GM19468 (cell line): Measurements from ENCODE around the gene ZFHX3.
A peak's percentile ranks its signal among the peaks of the same experiment; 100 is the strongest.

Source experiments
- ATAC-seq: cut with Tn5 transposase; IDR thresholded peaks from one replicate; pipeline ENCODE4 v1.9.1; 2021; ENCODE audit warnings: mild to moderate bottlenecking, moderate library complexity, moderate number of reproducible peaks; ENCODE audit not compliant: unreplicated experiment; ENCODE audit errors: extremely low read depth

The ZFHX3 gene

DNA sequence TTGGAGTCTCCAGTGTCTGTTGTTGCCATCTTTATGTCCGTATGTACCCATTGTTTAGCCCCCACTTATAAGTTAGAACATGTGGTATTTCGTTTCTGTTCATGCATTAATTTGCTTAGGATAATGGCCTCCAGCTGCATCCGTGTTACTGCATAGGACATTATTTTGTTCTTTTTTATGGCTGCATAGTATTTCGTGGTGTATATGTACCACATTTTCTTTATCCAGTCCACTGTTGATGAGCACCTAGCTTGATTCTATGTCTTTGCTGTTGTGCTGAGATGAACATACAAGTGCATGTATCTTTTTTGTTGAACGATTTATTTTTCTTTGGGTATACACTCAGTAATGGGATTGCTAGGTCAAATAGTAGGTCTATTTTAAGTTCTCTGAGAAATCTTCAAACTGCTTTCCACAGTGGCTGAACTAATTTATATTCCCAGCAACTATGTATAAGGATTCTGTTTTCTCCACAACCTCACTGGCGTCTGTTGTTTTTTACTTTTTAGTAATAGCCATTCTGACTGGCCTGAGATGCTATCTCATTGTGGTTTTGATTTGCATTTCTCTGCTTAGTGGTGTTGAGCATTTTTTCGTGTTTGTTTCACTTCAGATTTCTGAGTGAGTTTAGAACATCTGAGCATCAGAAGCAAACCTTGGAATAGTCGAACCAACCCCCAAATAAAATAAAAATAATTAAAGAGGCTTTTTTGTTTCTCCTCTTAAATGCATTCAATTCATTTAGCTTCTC is 304.7 kb downstream of the ZFHX3 start:
- peak; percentile 42 for ATAC-seq

DNA sequence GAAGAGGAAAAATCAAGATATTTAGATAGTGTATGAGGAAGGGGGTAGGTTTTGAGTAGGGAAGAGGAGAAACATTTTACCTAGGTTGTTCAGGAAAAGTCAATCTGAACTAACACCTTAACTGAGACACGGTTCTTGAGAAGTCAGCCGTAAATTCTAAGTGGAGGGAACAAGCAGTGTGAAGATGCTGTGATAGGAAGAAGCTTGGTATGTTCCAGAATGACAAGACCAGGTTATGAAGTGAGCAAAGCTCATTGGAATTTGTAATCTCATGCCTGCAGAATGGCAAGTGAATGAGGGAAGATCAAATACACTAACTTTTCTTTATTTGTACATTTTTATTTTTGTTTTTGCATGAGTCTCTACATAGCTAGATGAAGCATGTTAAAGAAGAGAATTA is 307.6 kb downstream of the ZFHX3 start:
- no peak for ATAC-seq

DNA sequence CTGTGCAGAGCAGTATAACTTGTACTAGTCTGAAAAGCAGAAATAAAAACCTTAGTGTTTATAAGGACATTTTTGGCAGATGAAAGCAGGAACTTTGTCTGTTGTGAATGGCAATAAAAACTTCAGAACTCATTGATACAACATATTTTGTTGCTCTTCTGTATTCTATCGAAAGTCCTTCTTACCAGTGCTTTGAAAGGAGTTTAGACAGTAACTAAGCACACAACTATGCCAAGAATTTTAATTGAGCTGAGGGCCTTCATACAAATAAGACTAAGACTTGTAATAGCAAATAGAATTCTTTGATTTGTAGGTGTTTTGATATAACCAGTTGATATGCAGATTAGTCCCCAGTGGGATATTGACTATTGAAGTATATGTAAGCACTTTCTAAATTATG is 308.4 kb downstream of the ZFHX3 start:
- ATAC-seq = no peak

DNA sequence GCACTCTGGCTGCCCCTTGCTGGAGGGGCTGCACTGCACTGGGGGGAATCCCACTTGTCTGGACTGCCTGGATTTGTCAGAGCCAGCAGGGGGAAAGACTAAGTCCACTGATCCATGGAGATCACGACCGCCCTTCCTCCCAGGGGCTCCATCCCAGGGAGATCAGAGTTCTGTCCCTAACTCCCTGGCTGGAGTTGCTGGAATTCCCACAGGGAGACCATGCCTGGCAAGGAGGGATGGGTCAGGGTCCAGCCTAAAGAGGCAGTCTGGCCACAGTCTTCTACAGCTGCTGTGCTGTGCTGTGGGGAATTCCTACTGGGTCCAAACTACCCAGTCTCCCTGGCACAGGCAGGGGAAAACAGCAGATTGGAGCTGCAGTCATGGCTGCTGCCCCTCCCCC is 311.9 kb downstream of the ZFHX3 start:
- no peak for ATAC-seq
